ENCODE measurements around the gene TMEM184A.

- no peak for TF ChIP-seq CTCF (IDR thresholded peaks at IDR 0.05)
- TF ChIP-seq POLR2A (IDR thresholded peaks at IDR 0.05) = no peak
These were observed 16.7 kb downstream of the TMEM184A start for GRCh38 chr7:1539181-1539881.

Data from uterus (tissue), 2 donors.